Stimulated activated memory B cell treated with anti-CD40 and anti-IgM and Interleukin-4, amounts not matched to agents 10 μg/mL and 1 μg/mL and 100 μg/mL, for 72 hours (primary cell): ENCODE measurements around the gene GPLD1.
"Not testable (repeated sequence)": the region's sequence is repeated elsewhere in the genome, so short reads cannot be mapped to it uniquely, and the experiment has no call there.

Source experiments
- ATAC-seq: fragments of 150-1000 bp; cut with Tn5 transposase; 2 replicates; pipeline ENCODE4 v1.10.0; 2021
- H3K27ac Mint-ChIP-seq: one replicate; pipeline ENCODE4 v1.8.0; 2022; ENCODE audit warnings: mild to moderate bottlenecking, mixed read lengths
- H3K27me3 Mint-ChIP-seq: one replicate; pipeline ENCODE4 v1.8.0; 2022; ENCODE audit warnings: mixed read lengths
- H3K36me3 Mint-ChIP-seq: one replicate; pipeline ENCODE4 v1.8.0; 2022; ENCODE audit warnings: mixed read lengths
- H3K4me1 Mint-ChIP-seq: one replicate; pipeline ENCODE4 v1.8.0; 2022; ENCODE audit warnings: mixed read lengths
- H3K4me3 Mint-ChIP-seq: one replicate; pipeline ENCODE4 v1.8.0; 2022; ENCODE audit warnings: mild to moderate bottlenecking, moderate library complexity, mixed read lengths
- H3K9me3 Mint-ChIP-seq: one replicate; pipeline ENCODE4 v1.8.0; 2022; ENCODE audit warnings: mixed read lengths

GPLD1 gene

GRCh38 chr6:24396824-24397223 is 92.6 kb downstream of the GPLD1 start:
- peaks cover 7% of the 10 kb centered on the region for H3K9me3 Mint-ChIP-seq
- no peaks in the 10 kb centered on the region for H3K36me3 Mint-ChIP-seq
- peaks cover 37% of the 10 kb centered on the region for H3K27me3 Mint-ChIP-seq
- no peak for ATAC-seq
- peaks cover 8% of the 10 kb centered on the region for H3K4me1 Mint-ChIP-seq
- no peak overlapping the region for H3K4me3 Mint-ChIP-seq
- no peak overlapping the region for H3K27ac Mint-ChIP-seq

GRCh38 chr6:24394780-24395437 is 94.5 kb downstream of the GPLD1 start:
- Mint-ChIP-seq H3K27ac (no peak overlapping the region), H3K4me1 (peaks cover 5% of the 10 kb centered on the region), H3K36me3 (no peaks in the 10 kb centered on the region), H3K9me3 (peaks cover 7% of the 10 kb centered on the region), H3K4me3 (no peak overlapping the region), H3K27me3 (peaks cover 36% of the 10 kb centered on the region)
- no peak for ATAC-seq

- H3K9me3 Mint-ChIP-seq = peaks cover 7% of the 10 kb centered on the region
- H3K27me3 Mint-ChIP-seq = peaks cover 30% of the 10 kb centered on the region
- peaks cover 5% of the 10 kb centered on the region for H3K4me1 Mint-ChIP-seq
- no peak overlapping the region for H3K4me3 Mint-ChIP-seq
- ATAC-seq = no peak
- H3K27ac Mint-ChIP-seq = no peak overlapping the region
- no peaks in the 10 kb centered on the region for H3K36me3 Mint-ChIP-seq
Measured at GRCh38 chr6:24394061-24394779, 95.2 kb downstream of the GPLD1 start.

GRCh38 chr6:24391756-24392405 is 97.5 kb downstream of the GPLD1 start:
- ATAC-seq = peak; percentile 81
- Mint-ChIP-seq H3K27ac (no peak overlapping the region), H3K27me3 (peaks cover 9% of the 10 kb centered on the region), H3K4me1 (peaks cover 5% of the 10 kb centered on the region), H3K9me3 (peaks cover 7% of the 10 kb centered on the region), H3K36me3 (no peaks in the 10 kb centered on the region), H3K4me3 (no peak overlapping the region)

DNA sequence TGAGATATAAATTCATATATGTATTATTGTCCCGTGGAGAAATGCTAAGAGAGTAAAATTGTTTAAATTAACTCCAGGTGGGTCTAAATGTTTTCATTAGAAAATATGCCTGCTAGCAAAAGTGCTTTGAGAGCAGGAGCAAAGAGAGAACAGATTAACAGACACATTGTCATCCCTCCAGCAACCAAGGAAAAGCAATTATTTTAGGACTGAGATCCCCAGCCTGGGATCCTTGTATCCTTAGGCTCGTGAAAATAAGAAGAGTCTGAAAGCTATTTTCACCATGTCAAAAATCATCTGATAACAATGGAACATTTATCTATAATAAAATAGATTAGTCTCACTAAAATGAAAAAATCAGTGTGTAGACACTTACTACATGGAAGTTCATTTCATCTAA is 98.2 kb downstream of the GPLD1 start:
- Mint-ChIP-seq H3K27me3 (peaks cover 9% of the 10 kb centered on the region), H3K4me3 (no peak overlapping the region), H3K9me3 (no peaks in the 10 kb centered on the region), H3K27ac (no peak overlapping the region), H3K4me1 (peaks cover 5% of the 10 kb centered on the region), H3K36me3 (no peaks in the 10 kb centered on the region)
- no peak for ATAC-seq

DNA sequence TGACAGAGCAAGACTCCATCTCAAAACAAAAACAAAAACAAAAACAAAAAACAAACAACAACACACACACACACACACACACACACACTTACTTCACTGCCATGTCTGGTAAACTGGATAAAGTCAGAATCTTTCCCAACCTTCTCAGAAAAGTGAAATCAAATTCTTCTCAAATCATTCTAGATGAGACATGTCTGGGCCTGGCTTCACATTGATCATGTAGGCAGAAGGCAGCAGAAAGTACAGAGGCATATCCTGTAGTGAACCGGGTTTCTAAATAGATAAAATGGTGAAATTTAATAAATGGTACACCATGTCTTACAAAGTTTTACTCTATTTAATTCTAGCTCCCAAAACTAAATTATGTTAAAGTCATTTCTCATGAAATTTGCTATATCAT is 101.6 kb downstream of the GPLD1 start:
- no peaks in the 10 kb centered on the region for H3K9me3 Mint-ChIP-seq
- no peak for ATAC-seq
- no peaks in the 10 kb centered on the region for H3K36me3 Mint-ChIP-seq
- no peak overlapping the region for H3K27ac Mint-ChIP-seq
- peaks cover 8% of the 10 kb centered on the region for H3K27me3 Mint-ChIP-seq
- peaks cover 5% of the 10 kb centered on the region for H3K4me1 Mint-ChIP-seq
- H3K4me3 Mint-ChIP-seq = no peak overlapping the region

- no peaks in the 10 kb centered on the region for H3K36me3 Mint-ChIP-seq
- H3K9me3 Mint-ChIP-seq = peaks cover 3% of the 10 kb centered on the region
- H3K27me3 Mint-ChIP-seq = peaks cover 8% of the 10 kb centered on the region
- no peak overlapping the region for H3K27ac Mint-ChIP-seq
- peaks cover 8% of the 10 kb centered on the region for H3K4me1 Mint-ChIP-seq
- ATAC-seq = no peak
- no peak overlapping the region for H3K4me3 Mint-ChIP-seq
Measured at GRCh38 chr6:24385536-24386269, 103.7 kb downstream of the GPLD1 start.

DNA sequence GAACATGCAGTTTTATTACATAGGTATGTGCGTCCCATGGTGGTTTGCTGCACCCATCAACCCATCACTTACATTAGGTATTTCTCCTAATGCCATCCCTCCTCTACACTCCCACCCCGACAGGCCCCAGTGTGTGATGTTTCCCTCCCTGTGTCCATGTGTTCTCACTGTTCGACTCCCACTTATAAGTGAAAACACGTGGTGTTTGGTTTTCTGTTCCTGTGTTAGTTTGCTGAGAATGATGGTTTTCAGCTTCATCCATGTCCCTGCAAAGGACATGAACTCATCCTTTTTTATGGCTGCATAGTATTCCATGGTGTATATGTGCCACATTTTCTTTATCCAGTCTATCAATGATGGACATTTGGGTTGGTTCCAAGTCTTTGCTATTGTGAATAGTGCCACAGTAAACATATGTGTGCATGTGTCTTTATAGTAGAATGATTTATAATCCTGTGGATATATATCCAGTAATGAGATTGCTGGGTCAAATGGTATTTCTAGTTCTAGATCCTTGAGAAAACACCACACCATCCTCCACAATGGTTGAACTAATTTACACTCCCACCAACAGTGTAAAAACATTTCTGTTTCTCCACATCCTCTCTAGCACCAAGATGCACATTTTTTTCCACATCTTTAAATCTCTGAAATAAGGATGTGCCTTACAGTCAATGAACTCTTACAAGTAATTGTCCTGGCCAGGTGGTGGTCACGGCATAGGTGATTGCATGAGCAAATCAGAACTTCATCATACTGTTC is 104.8 kb downstream of the GPLD1 start:
- H3K36me3 Mint-ChIP-seq, H3K4me1 Mint-ChIP-seq, H3K9me3 Mint-ChIP-seq, H3K4me3 Mint-ChIP-seq, H3K27ac Mint-ChIP-seq, H3K27me3 Mint-ChIP-seq, ATAC-seq: not testable (repeated sequence)

DNA sequence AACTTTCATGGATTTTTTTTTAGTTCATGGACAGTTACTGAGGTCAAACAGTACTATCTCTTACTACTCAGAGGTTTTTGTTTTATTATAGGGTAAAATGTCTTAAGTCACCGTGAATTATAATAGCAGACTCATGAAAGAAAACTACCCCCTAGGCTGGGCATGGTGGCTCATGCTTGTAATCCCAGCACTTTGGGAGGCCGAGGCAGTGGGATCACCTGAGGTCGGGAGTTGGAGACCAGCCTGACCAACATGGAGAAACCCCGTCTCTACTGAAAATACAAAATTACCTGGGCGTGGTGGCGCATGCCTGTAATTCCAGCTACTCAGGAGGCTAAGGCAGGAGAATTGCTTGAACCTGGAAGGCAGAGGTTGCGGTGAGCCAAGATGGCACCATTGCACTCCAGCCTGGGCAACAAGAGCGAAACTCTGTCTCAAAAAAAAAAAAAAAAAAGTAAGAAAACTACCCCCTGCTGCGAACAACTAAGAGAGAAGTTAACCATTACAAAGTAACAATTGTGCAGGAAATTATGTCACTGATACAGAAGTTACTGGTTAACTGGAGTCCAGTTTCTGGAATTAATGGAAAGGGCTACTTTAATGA is 106.4 kb downstream of the GPLD1 start:
- H3K4me1 Mint-ChIP-seq, H3K4me3 Mint-ChIP-seq, H3K9me3 Mint-ChIP-seq, H3K36me3 Mint-ChIP-seq, H3K27me3 Mint-ChIP-seq, ATAC-seq, H3K27ac Mint-ChIP-seq: not testable (repeated sequence)

DNA sequence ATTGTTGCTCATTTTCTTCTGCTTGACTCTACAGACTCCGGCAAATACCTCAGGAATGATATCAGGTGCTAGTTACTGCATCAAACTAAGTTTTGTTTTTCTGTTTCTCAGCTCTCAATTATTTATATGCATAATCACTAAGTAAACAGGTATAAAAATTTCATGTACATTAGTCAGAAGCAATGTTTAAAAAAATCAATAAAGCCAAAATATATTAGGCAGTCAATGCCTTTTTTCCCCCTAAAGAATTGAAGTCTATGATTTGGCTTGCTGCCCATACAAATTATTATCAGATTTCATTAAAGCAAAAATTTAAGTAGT is 107.2 kb downstream of the GPLD1 start:
- Mint-ChIP-seq H3K4me3 (no peak overlapping the region), H3K36me3 (no peaks in the 10 kb centered on the region), H3K27me3 (peaks cover 8% of the 10 kb centered on the region), H3K4me1 (peaks cover 8% of the 10 kb centered on the region), H3K9me3 (peaks cover 3% of the 10 kb centered on the region), H3K27ac (no peak overlapping the region)
- ATAC-seq = no peak

DNA sequence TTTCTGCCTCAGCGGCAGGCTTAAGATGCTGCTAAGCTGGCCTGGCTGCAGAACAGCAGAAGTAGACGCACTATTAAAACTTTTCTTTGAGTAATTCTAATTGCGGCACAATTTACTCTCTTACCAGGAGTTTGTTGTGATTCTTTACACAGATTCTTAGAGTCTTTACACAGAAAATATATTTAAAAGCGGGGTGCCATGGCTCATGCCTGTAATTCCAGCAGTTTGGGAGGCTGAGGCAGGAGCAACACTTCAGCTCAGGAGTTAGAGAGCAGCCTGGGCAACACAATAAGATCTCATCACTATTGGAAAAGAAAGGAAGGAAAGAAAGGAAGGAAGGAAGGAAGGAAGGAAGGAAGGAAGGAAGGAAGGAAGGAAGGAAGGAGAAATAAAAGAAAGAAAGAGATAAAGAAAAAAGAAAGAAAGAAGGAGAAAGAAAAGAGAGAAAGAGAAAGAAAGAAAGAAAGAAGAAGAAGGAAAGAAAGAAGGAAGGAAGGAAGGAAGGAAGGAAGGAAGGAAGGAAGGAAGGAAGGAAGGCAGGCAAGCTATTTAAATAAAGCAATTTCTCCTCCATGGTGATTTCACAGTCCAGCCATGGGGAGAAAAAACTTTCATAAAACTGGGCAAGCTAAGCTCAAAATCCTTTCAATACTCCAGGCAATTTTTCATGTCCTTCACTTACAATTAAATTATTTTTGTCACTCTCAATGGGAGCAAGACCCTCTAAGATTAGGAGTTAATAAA is 107.7 kb downstream of the GPLD1 start:
- Mint-ChIP-seq H3K4me1 (peaks cover 8% of the 10 kb centered on the region), H3K36me3 (no peaks in the 10 kb centered on the region), H3K4me3 (no peak overlapping the region), H3K27ac (no peak overlapping the region), H3K9me3 (peaks cover 3% of the 10 kb centered on the region), H3K27me3 (peaks cover 9% of the 10 kb centered on the region)
- no peak for ATAC-seq

DNA sequence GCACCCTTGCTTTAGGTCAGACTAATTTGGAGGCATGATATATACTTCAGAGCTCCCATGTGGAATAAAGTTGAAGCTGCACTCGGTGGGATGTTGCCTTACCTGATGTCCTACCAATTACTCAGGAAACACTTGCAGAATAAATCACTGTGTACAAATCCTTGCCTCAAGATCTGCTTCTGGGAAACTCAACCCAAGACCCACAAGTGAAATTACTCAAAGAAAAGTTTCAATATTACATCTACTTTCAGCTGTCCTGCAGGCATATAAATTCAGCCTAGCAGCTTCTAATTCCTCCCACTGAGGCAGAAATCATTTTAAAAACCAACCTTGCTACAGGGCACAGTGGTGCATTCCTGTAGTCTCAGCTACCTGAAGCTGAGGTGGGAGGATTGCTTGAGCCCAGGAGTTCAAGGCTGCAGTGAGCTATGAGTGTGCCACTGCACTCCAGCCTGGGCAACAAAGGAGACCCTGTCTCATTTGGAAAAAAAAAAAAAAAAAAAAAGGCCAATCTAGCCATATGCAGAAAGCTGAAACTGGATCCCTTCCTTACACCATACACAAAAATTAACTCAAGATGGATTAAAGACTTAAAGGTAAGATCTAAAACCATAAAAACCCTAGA is 110.8 kb downstream of the GPLD1 start:
- no peaks in the 10 kb centered on the region for H3K36me3 Mint-ChIP-seq
- H3K27me3 Mint-ChIP-seq = peaks cover 27% of the 10 kb centered on the region
- peaks cover 8% of the 10 kb centered on the region for H3K4me1 Mint-ChIP-seq
- peaks cover 3% of the 10 kb centered on the region for H3K9me3 Mint-ChIP-seq
- no peak overlapping the region for H3K4me3 Mint-ChIP-seq
- no peak for ATAC-seq
- H3K27ac Mint-ChIP-seq = no peak overlapping the region
